GM21737 (cell line): ENCODE measurements around the gene CEMIP2.
"Not testable (repeated sequence)": the region's sequence is repeated elsewhere in the genome, so short reads cannot be mapped to it uniquely, and the experiment has no call there.

Source experiments
- ATAC-seq: cut with Tn5 transposase; IDR thresholded peaks from one replicate; pipeline ENCODE4 v1.9.1; 2021; ENCODE audit warnings: mild to moderate bottlenecking, moderate library complexity; ENCODE audit not compliant: unreplicated experiment

Gene CEMIP2

GRCh38 chr9:71680189-71680980, 87.9 kb downstream of the CEMIP2 start:
- no peak for ATAC-seq

GRCh38 chr9:71678999-71679398, 89.3 kb downstream of the CEMIP2 start:
- ATAC-seq: no peak

GRCh38 chr9:71677209-71677608, 91.1 kb downstream of the CEMIP2 start:
- ATAC-seq: no peak

GRCh38 chr9:71676460-71676859, 91.9 kb downstream of the CEMIP2 start:
- no peak for ATAC-seq

GRCh38 chr9:71675857-71676165, 92.5 kb downstream of the CEMIP2 start:
- ATAC-seq: no peak

DNA sequence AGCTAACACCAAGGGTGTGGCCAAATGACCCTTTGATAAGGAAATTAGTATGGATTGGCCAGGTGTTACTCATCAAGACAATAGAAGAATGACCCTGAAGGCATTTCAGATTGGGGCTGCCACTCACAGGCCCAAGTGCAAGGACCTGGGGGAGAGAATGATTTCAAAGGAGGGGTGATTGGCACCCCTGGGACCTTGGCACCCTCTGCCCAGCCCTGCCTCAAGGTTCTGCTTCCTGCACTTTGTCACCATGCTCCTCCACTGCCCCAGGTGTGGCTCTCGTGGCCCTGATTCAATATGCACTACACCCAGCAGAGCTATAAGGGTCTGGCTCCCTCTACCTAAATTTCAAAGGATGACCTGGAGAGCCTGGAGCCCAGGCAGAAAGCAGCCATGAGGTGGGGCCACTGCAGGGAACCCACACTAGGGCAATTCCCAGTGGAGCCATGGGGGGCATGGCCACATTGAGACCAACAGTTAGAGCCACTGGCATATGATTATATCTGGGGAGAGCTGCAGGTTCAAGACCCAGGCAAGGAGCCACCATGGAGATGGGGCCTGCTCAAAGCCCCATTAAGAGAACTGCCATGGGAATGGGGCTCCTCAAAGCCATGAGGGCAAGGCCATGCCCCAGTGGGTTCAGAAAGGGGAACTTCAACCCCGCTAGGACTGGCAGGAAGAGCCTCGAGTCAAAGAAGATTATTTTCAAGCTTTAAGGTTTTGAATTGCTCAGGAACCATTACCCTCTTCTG, 93.0 kb downstream of the CEMIP2 start:
- ATAC-seq: no peak

DNA sequence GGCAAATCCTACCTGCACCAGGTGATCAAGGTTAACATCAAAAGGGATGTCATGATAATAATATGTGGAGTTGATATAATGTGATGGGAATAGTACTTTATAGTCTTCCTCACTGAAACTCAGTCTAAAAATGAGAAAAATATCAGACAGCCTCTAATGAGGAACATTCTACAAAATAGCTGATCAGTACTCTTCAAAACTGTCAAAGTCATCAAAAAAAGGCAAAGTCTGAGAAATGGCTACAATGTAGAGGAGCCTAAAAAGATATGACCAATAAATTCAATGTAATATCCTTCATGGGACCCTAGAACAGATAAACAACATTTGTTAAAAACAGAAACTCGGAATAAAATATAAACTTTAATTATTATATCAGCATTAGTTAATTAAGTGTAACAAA, 95.7 kb downstream of the CEMIP2 start:
- no peak for ATAC-seq

- no peak for ATAC-seq
Observed at GRCh38 chr9:71671289-71671688, 97.0 kb downstream of the CEMIP2 start.

DNA sequence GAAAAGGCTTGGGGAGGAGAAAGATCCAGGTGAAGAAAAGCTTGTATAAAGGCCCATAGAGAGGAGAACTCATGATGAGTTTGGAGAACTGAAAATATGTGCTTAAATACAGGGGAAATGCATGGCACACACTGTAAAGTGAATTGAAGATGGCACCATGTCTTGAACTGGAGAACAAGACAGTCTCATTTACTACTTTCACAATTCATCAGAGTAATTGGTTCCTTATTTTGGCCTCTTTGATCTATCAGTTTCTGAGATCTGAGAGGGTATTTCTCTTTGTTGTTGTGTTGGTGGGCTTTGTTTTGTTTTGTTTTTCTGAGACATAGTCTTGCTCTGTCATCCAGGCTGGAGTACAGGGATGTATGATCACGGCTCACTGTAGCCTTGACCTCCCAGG, 98.2 kb downstream of the CEMIP2 start:
- ATAC-seq: no peak

- no peak for ATAC-seq
Observed at GRCh38 chr9:71669284-71669995, 98.9 kb downstream of the CEMIP2 start.

DNA sequence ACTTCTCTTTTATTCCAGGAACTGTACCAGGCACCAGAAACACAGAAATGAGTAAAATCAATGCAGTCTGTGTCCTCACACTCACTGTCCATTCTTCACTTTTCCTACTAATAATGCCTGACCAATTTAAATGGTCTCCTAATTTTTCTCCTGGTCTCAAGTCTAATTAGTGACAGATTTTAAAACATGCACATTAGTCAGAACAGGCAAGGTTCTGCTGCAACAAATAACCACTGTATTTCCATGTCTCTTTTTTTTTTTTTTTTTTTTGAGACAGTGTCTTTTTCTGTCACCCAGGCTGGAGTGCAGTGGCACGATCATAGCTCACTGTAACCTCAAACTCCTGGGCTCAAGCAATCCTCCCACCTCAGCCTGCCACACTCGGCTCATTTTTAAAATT, 99.6 kb downstream of the CEMIP2 start:
- ATAC-seq: no peak

DNA sequence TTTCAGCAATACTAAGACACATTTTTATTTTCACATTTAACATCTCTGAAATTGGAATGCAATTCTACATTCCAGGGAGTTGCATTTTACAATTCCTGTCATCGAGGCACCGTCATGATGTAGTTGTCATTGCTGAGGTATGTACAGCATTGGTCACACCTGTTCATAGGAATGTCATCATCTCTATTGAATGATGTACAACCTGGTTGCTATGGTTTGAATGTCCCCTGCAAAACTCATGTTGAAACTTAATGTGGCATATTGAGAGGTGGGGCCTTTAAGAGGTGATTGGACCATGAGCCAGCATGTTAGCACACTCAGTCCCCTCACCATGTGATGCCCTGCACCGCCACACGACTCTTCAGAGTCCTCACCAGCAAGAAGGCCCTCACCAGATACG, 103.1 kb downstream of the CEMIP2 start:
- ATAC-seq: no peak

GRCh38 chr9:71664566-71664965, 103.7 kb downstream of the CEMIP2 start:
- no peak for ATAC-seq

- ATAC-seq: no peak
Observed at GRCh38 chr9:71663931-71664459, 104.3 kb downstream of the CEMIP2 start.

DNA sequence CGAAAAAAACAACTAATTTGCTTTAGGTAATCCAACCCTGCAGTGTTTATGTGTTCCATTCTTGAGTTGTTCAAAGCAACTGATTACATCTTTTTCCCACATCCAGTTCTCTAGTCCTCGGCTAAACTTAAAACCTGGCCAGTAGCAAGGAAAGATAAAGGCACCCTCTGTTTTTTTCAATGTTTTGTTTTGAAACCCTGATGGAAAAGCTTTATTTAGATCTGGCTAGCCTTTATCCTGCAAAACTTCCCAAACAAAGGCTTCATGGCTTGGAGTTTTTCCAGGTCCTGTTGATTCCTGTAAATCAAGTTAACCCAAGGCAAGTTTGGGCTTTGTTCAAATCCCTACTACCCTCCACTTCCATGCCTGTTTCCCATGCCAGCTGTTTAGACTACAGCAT, 105.1 kb downstream of the CEMIP2 start:
- ATAC-seq: no peak

DNA sequence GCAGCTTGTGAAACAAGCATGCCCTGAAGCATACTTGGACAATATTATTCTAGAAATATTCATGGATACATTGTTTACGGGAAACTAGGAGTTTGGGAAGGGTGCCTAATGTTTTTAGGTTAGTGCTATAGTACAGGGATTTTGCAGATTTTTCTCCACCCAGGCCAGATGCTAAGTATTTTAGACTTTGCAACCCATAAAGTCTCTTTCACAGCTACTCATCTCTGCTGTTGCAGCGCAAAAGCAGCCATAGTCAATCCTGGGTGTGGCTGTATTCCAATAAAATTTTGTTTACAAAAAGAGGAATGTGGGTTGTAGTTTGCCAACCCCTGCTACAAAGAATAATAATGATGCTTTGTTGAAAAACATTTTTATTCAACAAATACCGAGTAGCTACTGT, 106.2 kb downstream of the CEMIP2 start:
- no peak for ATAC-seq

GRCh38 chr9:71657276-71657675, 111.0 kb downstream of the CEMIP2 start:
- ATAC-seq: not testable (repeated sequence)

DNA sequence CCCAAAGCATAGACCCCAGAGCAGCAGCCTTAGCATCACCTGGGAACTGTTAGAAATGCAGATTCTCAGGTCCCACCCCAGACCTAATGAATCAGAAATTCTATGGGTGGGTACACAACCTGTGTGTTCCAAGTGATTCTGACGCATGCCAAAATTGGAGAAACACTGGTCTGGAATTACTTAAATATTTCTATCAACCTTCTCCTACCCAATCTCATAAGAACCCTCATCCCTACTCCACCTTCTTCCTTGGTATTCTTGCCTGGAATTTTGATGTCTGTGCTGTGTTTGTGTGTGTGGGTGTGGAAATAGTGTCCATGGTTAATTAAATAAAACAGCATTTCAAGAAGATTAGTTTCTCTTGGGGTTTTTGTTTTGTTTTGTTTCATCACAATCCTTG, 111.8 kb downstream of the CEMIP2 start:
- ATAC-seq: no peak

DNA sequence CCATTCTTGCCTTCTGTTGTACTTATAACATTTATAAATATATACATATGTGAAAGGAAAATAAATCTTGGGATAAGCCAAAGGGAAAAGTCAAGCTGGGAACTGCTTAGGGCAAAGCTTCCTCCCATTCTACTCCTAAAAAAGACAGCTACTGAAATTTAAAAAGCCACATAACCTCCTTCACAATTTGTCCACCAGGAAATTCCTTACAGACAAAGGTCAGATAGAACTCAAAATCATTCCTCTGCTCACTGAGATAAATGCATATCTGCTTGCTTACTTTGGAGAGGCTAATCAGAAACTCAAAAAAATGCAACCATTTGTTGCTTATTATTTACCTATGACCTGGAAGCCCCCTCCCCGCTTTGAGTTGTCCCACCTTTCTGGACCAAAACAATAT, 112.5 kb downstream of the CEMIP2 start:
- no peak for ATAC-seq

GRCh38 chr9:71655141-71655540, 113.2 kb downstream of the CEMIP2 start:
- ATAC-seq: no peak

GRCh38 chr9:71652480-71652879, 115.8 kb downstream of the CEMIP2 start:
- ATAC-seq: no peak

- ATAC-seq: no peak
Observed at GRCh38 chr9:71648453-71648852, 119.9 kb downstream of the CEMIP2 start.
